Neuronal stem cell (in vitro differentiated cells): ENCODE results near the gene PRR5. TPM values are rescaled to one million over a fixed set of nuclear protein-coding genes. Genes with fewer than 3 reads are reported as not detected.
"Not testable (repeated sequence)": the region's sequence is repeated elsewhere in the genome, so short reads cannot be mapped to it uniquely, and the experiment has no call there.

ENCODE experiments used
- DNase-seq: peaks from one replicate; pipeline ENCODE4 v3.0.0-alpha.2; 2013; ENCODE audit warnings: low spot score
- H2AFZ ChIP-seq: one replicate; pipeline ENCODE4 v1.6.1; 2013; ENCODE audit warnings: mild to moderate bottlenecking, low read length, inconsistent platforms
- H2AK5ac ChIP-seq: 2 replicates; pipeline ENCODE4 v1.6.1; 2013; ENCODE audit warnings: low read depth, mild to moderate bottlenecking, inconsistent platforms, low read length, moderate library complexity, mixed read lengths
- H2BK120ac ChIP-seq: 2 replicates; pipeline ENCODE4 v1.6.1; 2013; ENCODE audit warnings: low read depth, mild to moderate bottlenecking, inconsistent platforms, low read length, moderate library complexity, mixed read lengths
- H2BK12ac ChIP-seq: one replicate; pipeline ENCODE4 v1.6.1; 2013; ENCODE audit warnings: low read length, inconsistent platforms
- H2BK15ac ChIP-seq: 2 replicates; pipeline ENCODE4 v1.6.1; 2013; ENCODE audit warnings: mild to moderate bottlenecking, low read length, inconsistent platforms, mixed read lengths
- H2BK5ac ChIP-seq: one replicate; pipeline ENCODE4 v1.6.1; 2013; ENCODE audit warnings: inconsistent platforms, mild to moderate bottlenecking, low read length, moderate library complexity
- H3K14ac ChIP-seq: one replicate; pipeline ENCODE4 v1.6.1; 2013; ENCODE audit warnings: low read length, inconsistent platforms
- H3K18ac ChIP-seq: 2 replicates; pipeline ENCODE4 v1.6.1; 2013; ENCODE audit warnings: low read length, inconsistent platforms
- H3K23ac ChIP-seq: 2 replicates; pipeline ENCODE4 v1.6.1; 2013; ENCODE audit warnings: low read depth, mild to moderate bottlenecking, mixed read lengths, low read length, inconsistent platforms; ENCODE audit not compliant: poor library complexity
- H3K27ac ChIP-seq: replicated peaks from 3 replicates; pipeline ENCODE4 v1.5.1; 2013; ENCODE audit warnings: low read length, inconsistent platforms
- H3K27me3 ChIP-seq, 3 experiments: 2 replicates each; pipeline ENCODE4 v1.6.1; 2013; ENCODE audit warnings: low read length in 3 of 3, mild to moderate bottlenecking in 2 of 3, inconsistent platforms in 1 of 3, low read depth in 1 of 3, mixed read lengths in 1 of 3, moderate library complexity in 1 of 3; ENCODE audit not compliant: control insufficient read depth in 3 of 3, insufficient read depth in 3 of 3
- H3K36me3 ChIP-seq, 2 donors: replicated peaks in 1 of 2; 2 replicates each; pipeline ENCODE4 v1.6.1; 2013; ENCODE audit warnings: low read length in 2 of 2; ENCODE audit not compliant: control insufficient read depth in 2 of 2, insufficient read depth in 2 of 2
- H3K4ac ChIP-seq: 2 replicates; pipeline ENCODE4 v1.6.1; 2013; ENCODE audit warnings: inconsistent platforms, mild to moderate bottlenecking, low read length, moderate library complexity
- H3K4me1 ChIP-seq, 2 donors: 1 replicate in 1 of 2; 2 replicates in 1 of 2; pipeline ENCODE4 v1.6.1; 2013; ENCODE audit warnings: low read length in 2 of 2, low read depth in 1 of 2; ENCODE audit not compliant: control insufficient read depth in 2 of 2, insufficient read depth in 1 of 2
- H3K4me2 ChIP-seq: one replicate; pipeline ENCODE4 v1.6.1; 2013; ENCODE audit warnings: mild to moderate bottlenecking, low read length, inconsistent platforms; ENCODE audit not compliant: insufficient read depth, poor library complexity, severe bottlenecking
- H3K4me3 ChIP-seq, 2 donors: 2 replicates each; pipeline ENCODE4 v1.5.1; 2013; ENCODE audit warnings: low read length in 2 of 2, mild to moderate bottlenecking in 2 of 2, inconsistent platforms in 1 of 2, moderate library complexity in 1 of 2
- H3K79me1 ChIP-seq: one replicate; pipeline ENCODE4 v1.6.1; 2013; ENCODE audit warnings: low read depth, mild to moderate bottlenecking, inconsistent platforms, low read length, moderate library complexity
- H3K9ac ChIP-seq: one replicate; pipeline ENCODE4 v1.6.1; 2013; ENCODE audit warnings: mild to moderate bottlenecking, low read depth, low read length, inconsistent platforms; ENCODE audit not compliant: poor library complexity
- H3K9me3 ChIP-seq, 2 donors: replicated peaks in 1 of 2; 2 replicates each; pipeline versions ENCODE3 to v1.6.1; 2013; ENCODE audit warnings: low read length in 2 of 2, mild to moderate bottlenecking in 2 of 2, inconsistent platforms in 1 of 2, low read depth in 1 of 2, mixed read lengths in 1 of 2, moderate library complexity in 1 of 2; ENCODE audit not compliant: control insufficient read depth in 2 of 2, insufficient read depth in 1 of 2
- H4K8ac ChIP-seq: one replicate; pipeline ENCODE4 v1.6.1; 2013; ENCODE audit warnings: low read depth, mild to moderate bottlenecking, inconsistent platforms, low read length, moderate library complexity
- H4K91ac ChIP-seq: one replicate; pipeline ENCODE4 v1.6.1; 2013; ENCODE audit warnings: low read length, low read depth, mild to moderate bottlenecking, inconsistent platforms; ENCODE audit not compliant: poor library complexity
- WGBS, 2 donors: extraction: QIAGEN DNeasy Blood & Tissue Kit; methylation state at CpG; one replicate each; pipeline ENCODE4 v1.1.7; 2013; ENCODE audit warnings: missing lambda C conversion rate in 2 of 2, mixed read lengths in 1 of 2; ENCODE audit not compliant: insufficient read length in 2 of 2, insufficient replicate concordance in 1 of 2; ENCODE audit errors: extremely low coverage in 2 of 2; 5-methylcytosine and 5-hydroxymethylcytosine counted together
- polyA plus RNA-seq, 2 experiments: library from polyadenylated mRNA; stranded (reverse); fragments of 200-250 nt; gene quantifications; one replicate each; pipeline ENCODE4 v1.2.3, GENCODE V29; 2013

PRR5 gene
- polyA plus RNA-seq (2013, experiment 1 of 2): 14.6 TPM
- 14.4 TPM for polyA plus RNA-seq (2013, experiment 2 of 2)

GRCh38 chr22:44701824-44702478, at the start of gene PRR5:
TSS of gene PRR5 (plus strand) at chr22:44702204. CDS start at chr22:44702475, 271 bp downstream.
- Histone ChIP-seq H3K36me3 (no peaks in the 10 kb centered on the region), H2BK15ac (peak within 1 kb of the TSS; percentile 90), H3K27ac (no peak within 1 kb of the TSS), H2AK5ac (peak within 1 kb of the TSS; percentile 86), H3K79me1 (peaks cover 2% of the 10 kb centered on the region), H3K18ac (peak within 1 kb of the TSS; percentile 95), H4K91ac (no peak within 1 kb of the TSS), H2BK5ac (no peak within 1 kb of the TSS), H3K4ac (no peak within 1 kb of the TSS), H3K4me1 (peaks cover 22 to 36% of the 10 kb centered on the region in 2 donors), H2BK120ac (peak within 1 kb of the TSS; percentile 33), H3K9me3 (peaks cover 0 to 4% of the 10 kb centered on the region in 2 donors), H2BK12ac (peak within 1 kb of the TSS; percentile 43), H2AFZ (peak within 1 kb of the TSS; percentile 87), H4K8ac (no peak within 1 kb of the TSS), H3K4me3 (peak within 1 kb of the TSS; percentile 39 to 90), H3K14ac (peak within 1 kb of the TSS; percentile 41), H3K9ac (peak within 1 kb of the TSS; percentile 76), H3K23ac (peak within 1 kb of the TSS; percentile 51), H3K27me3 (peaks cover 0 to 59% (median 3%) of the 10 kb centered on the region in 3 experiments), H3K4me2 (peak within 1 kb of the TSS; percentile 96)
- peak; percentile 61 for DNase-seq
- WGBS, 2 donors: no CpG with 5 or more reads among the region's 88 CpGs

GRCh38 chr22:44652866-44653265, 49.1 kb upstream of the PRR5 start:
- 100% methylated on average over 1 of the region's 1 CpG; no CpG with 5 or more reads in 1 of the 2 donors for WGBS, 2 donors
- not testable (repeated sequence) for H3K4me3 ChIP-seq

GRCh38 chr22:44658311-44658953, 43.6 kb upstream of the PRR5 start:
- no peak overlapping the region for H3K4me2 ChIP-seq
- peak overlapping the region; percentile 4 for H4K91ac ChIP-seq
- peak overlapping the region; percentile 84 for H3K18ac ChIP-seq
- peak overlapping the region; percentile 7 for H3K9ac ChIP-seq
- peak overlapping the region; percentile 20 for H3K4ac ChIP-seq
- no peak overlapping the region for H3K23ac ChIP-seq
- H2BK5ac ChIP-seq: peak overlapping the region; percentile 97
- peak overlapping the region; percentile 41 for H2AFZ ChIP-seq
- H3K27me3 ChIP-seq: no peaks in the 10 kb centered on the region
- H3K4me3 ChIP-seq: no peak overlapping the region
- no CpG with 5 or more reads among the region's 14 CpGs for WGBS, 2 donors
- no peaks in the 10 kb centered on the region for H3K36me3 ChIP-seq
- H2AK5ac ChIP-seq: peak overlapping the region; percentile 96
- DNase-seq: no peak
- H2BK120ac ChIP-seq: peak overlapping the region; percentile 97
- peak overlapping the region; percentile 29 for H3K27ac ChIP-seq
- H4K8ac ChIP-seq: no peak overlapping the region
- H3K14ac ChIP-seq: no peak overlapping the region
- H2BK12ac ChIP-seq: no peak overlapping the region
- peaks cover 2% of the 10 kb centered on the region for H3K79me1 ChIP-seq
- H3K9me3 ChIP-seq: peaks cover 0 to 2% of the 10 kb centered on the region in 2 donors
- peak overlapping the region; percentile 98 for H2BK15ac ChIP-seq
- H3K4me1 ChIP-seq: peaks cover 6 to 26% of the 10 kb centered on the region in 2 donors

More at GRCh38 chr22:44652866-44653265, 49.1 kb upstream of the PRR5 start:
- H3K4ac ChIP-seq, H3K14ac ChIP-seq, H2AK5ac ChIP-seq, H2BK5ac ChIP-seq, H3K18ac ChIP-seq, H4K8ac ChIP-seq, H3K4me1 ChIP-seq, H2AFZ ChIP-seq, H3K9ac ChIP-seq, H3K23ac ChIP-seq, H2BK12ac ChIP-seq, H3K9me3 ChIP-seq, DNase-seq, H3K27me3 ChIP-seq, H3K79me1 ChIP-seq, H3K27ac ChIP-seq, H3K4me2 ChIP-seq, H2BK15ac ChIP-seq, H3K36me3 ChIP-seq, H2BK120ac ChIP-seq, H4K91ac ChIP-seq: not testable (repeated sequence)

GRCh38 chr22:44659140-44659539, 42.9 kb upstream of the PRR5 start:
- Histone ChIP-seq H3K4me1 (peaks cover 8 to 26% of the 10 kb centered on the region in 2 donors), H2BK15ac (peak overlapping the region; percentile 98), H3K18ac (peak overlapping the region; percentile 84), H3K79me1 (peaks cover 2% of the 10 kb centered on the region), H4K8ac (no peak overlapping the region), H2AFZ (peak overlapping the region; percentile 41), H3K23ac (peak overlapping the region; percentile 77), H2AK5ac (peak overlapping the region; percentile 96), H3K27me3 (no peaks in the 10 kb centered on the region), H3K36me3 (no peaks in the 10 kb centered on the region), H3K27ac (peak overlapping the region; percentile 25), H2BK12ac (peak overlapping the region; percentile 99), H3K9me3 (peaks cover 0 to 3% of the 10 kb centered on the region in 2 donors), H3K14ac (peak overlapping the region; percentile 87), H4K91ac (peak overlapping the region; percentile 4), H3K4me2 (no peak overlapping the region), H2BK5ac (peak overlapping the region; percentile 97), H2BK120ac (peak overlapping the region; percentile 97), H3K4ac (peak overlapping the region; percentile 99), H3K9ac (peak overlapping the region; percentile 84), H3K4me3 (peak overlapping the region in 1 of 2 donors; percentile 5)
- no CpG with 5 or more reads among the region's 6 CpGs for WGBS, 2 donors
- no peak for DNase-seq
